Measurements from ENCODE around the gene SMIM41. TPM values are rescaled to one million over a fixed set of nuclear protein-coding genes. Genes with fewer than 3 reads are reported as not detected.
A peak's percentile ranks its signal among the peaks of the same experiment; 100 is the strongest.

SMIM41 gene
- total and polyA plus RNA-seq, 8 donors, result 0.47 to 6.9 (median 3.7) TPM

DNA sequence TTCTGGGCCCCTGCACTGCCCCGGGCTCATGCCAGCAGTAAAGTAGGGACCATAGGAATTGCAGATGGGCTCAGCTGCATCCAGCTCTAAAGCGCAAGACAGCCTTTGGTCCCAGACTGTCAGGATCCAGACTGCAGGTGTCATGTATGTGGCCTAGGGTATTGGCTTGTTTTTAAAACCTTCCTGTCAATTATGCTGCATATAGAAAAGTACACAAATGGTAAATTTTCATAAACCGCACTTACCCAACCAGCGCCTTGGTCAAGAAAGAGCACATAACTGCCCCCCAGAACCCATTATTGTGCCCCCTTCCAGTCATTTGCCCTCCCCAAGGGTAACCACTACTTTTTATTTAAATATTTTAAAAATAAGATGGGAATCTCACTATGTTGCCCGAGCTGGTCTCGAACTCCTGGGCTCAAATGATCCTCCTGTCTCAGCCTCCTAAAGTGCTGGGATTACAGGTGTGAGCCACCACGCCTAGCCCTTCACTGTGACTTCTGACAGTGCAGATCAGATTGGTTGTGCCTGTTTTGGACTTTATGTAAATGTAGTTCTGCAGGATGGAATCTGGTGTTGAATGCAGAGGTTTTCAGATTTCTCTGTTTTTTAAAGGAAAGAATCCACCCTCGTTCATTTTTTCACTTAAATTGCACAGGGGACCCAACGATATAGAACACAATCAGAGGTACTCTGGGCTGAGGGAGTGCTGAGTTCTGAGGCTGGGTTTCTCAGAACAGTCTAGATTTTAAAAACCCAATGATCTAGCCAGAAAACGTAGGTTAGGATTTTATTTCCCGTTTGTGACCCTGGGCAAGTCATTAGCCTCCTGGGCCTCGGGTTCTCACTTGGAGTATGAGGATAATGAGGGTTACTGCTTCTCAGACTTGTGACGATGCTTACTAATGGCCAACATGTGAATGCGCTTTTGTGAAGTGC, 21.6 kb upstream of the SMIM41 start:
- peaks cover 0 to 11% of the 10 kb centered on the region in 2 donors for H3K4me1 ChIP-seq
- no peak for DNase-seq
- ATAC-seq, result no peak
- TF ChIP-seq, protein P1, sequence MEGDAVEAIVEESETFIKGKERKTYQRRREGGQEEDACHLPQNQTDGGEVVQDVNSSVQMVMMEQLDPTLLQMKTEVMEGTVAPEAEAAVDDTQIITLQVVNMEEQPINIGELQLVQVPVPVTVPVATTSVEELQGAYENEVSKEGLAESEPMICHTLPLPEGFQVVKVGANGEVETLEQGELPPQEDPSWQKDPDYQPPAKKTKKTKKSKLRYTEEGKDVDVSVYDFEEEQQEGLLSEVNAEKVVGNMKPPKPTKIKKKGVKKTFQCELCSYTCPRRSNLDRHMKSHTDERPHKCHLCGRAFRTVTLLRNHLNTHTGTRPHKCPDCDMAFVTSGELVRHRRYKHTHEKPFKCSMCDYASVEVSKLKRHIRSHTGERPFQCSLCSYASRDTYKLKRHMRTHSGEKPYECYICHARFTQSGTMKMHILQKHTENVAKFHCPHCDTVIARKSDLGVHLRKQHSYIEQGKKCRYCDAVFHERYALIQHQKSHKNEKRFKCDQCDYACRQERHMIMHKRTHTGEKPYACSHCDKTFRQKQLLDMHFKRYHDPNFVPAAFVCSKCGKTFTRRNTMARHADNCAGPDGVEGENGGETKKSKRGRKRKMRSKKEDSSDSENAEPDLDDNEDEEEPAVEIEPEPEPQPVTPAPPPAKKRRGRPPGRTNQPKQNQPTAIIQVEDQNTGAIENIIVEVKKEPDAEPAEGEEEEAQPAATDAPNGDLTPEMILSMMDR (IDR thresholded peaks at IDR 0.05), result no peak
- no peaks in the 10 kb centered on the region for H3K9me3 ChIP-seq
- H3K36me3 ChIP-seq, result peaks cover 0 to 57% of the 10 kb centered on the region in 2 donors
- H3K27ac ChIP-seq, result no peak overlapping the region
- H3K27me3 ChIP-seq, result no peaks in the 10 kb centered on the region
- H3K4me3 ChIP-seq, result no peak overlapping the region
- intact Hi-C loops (cut with DNase I), result no loop called here

DNA sequence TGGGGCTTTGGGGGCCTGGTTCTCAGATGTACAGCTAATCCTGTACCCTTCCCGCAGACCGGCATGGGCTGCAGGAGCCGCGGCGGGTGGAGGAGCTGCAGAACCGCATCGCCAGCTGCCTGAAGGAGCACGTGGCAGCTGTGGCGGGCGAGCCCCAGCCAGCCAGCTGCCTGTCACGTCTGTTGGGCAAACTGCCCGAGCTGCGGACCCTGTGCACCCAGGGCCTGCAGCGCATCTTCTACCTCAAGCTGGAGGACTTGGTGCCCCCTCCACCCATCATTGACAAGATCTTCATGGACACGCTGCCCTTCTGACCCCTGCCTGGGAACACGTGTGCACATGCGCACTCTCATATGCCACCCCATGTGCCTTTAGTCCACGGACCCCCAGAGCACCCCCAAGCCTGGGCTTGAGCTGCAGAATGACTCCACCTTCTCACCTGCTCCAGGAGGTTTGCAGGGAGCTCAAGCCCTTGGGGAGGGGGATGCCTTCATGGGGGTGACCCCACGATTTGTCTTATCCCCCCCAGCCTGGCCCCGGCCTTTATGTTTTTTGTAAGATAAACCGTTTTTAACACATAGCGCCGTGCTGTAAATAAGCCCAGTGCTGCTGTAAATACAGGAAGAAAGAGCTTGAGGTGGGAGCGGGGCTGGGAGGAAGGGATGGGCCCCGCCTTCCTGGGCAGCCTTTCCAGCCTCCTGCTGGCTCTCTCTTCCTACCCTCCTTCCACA, 20.7 kb upstream of the SMIM41 start:
- peaks cover 0 to 57% of the 10 kb centered on the region in 2 donors for H3K36me3 ChIP-seq
- TF ChIP-seq, protein P1 (IDR thresholded peaks at IDR 0.05), result no peak
- intact Hi-C loops (cut with DNase I), result no loop called here
- no peak overlapping the region for H3K4me3 ChIP-seq
- H3K4me1 ChIP-seq, result peaks cover 0 to 2% of the 10 kb centered on the region in 2 donors
- DNase-seq (no peak), ATAC-seq (peak; percentile 2)
- H3K27me3 ChIP-seq, result no peaks in the 10 kb centered on the region
- no peaks in the 10 kb centered on the region for H3K9me3 ChIP-seq
- no peak overlapping the region for H3K27ac ChIP-seq

DNA sequence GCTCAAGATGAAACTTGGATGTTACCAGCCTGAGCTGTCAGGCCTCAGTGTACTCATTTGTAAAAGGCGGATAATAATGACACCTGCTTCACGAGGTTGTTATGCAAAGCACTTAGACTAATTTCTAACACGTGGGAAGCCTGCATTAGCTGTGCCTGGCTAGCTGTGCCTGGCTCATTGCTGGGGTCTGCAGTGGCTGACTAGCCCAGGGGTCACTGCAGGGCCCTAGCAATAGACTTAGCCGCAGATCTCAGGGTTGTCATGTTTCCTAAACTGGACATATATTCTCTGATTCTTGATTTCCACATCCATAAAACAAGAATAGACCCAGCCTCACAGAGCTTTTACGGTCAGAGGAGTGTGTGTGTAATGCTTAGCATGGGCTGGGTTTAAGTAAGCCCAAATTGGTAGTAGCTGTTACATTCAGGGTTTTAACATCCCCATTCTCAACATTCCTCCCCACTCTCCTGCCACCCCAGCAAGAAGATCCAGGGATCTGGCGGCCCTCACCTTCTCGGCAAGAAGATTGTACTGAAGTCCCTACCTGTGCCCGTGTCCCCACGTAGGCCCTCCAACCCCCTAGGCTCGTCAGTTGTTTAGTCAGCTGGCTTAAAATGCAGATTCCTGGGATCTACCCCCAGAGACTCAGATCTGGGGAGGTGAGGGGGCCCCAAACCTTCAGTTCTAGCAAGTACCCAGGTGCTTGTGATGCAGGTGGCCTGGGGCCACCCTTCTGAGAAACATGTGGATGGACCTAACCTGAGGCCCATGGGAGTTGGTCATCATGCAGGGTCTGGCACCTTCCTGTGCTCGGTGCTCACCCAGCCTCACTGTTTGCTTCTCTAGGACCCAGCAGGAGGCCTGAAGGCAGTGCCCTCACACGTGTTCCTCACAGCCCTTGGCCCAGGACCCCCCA, 19.7 kb upstream of the SMIM41 start:
- H3K4me3 ChIP-seq, result no peak overlapping the region
- H3K4me1 ChIP-seq, result no peaks in the 10 kb centered on the region
- intact Hi-C loops (cut with DNase I), result no loop called here
- H3K9me3 ChIP-seq, result no peaks in the 10 kb centered on the region
- TF ChIP-seq, protein P1 (IDR thresholded peaks at IDR 0.05), result no peak
- no peak overlapping the region for H3K27ac ChIP-seq
- ATAC-seq (peak; percentile 1), DNase-seq (no peak)
- no peaks in the 10 kb centered on the region for H3K27me3 ChIP-seq
- peaks cover 0 to 47% of the 10 kb centered on the region in 2 donors for H3K36me3 ChIP-seq

DNA sequence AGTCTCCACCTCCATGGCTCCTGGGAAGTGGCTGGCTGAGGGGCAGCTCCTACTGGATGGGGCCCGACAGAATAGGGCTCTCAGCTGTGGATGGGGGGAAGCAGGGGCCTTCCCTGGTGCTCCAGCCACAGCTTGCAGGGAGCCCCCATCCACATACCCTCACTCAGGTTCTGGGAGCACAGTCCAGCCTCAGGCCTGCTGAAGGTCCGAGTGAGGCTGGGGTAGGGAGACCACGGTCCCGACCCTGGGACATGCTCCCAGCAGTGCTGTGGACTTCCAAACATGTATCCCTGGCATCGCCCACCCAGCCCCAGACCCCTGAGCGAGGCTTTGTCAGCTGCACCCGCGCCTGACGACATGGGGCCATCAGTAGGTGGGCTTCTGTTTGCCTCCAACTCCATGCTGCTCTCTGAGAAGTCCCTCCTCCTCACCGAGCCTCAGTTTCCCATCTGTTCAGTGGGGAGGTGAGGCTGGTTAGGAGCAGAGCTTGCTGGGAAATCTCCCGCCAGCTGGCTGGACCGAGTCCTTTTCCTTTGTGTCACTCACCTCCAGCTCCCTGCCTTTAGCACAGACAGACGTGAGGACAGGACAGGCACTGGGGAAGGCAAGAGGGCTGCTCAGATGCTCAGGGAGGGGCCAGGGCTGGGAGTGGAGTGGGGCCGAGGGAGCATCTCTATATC, 18.9 kb upstream of the SMIM41 start:
- no peak for ATAC-seq
- Histone ChIP-seq H3K4me3 (no peak overlapping the region), H3K4me1 (no peaks in the 10 kb centered on the region), H3K27ac (no peak overlapping the region), H3K9me3 (no peaks in the 10 kb centered on the region), H3K27me3 (no peaks in the 10 kb centered on the region), H3K36me3 (peaks cover 0 to 39% of the 10 kb centered on the region in 2 donors)
- TF ChIP-seq, protein P1 (IDR thresholded peaks at IDR 0.05), result no peak
- intact Hi-C loops (cut with DNase I), result no loop called here
- DNase-seq, result no peak

All from left lung (tissue), 10 donors.